Stimulated activated CD4-positive, alpha-beta T cell treated with anti-CD3 and anti-CD28 coated beads, TNF-alpha, amount 100 ng/mL, for 48 hours (primary cell): ENCODE data around the gene CELF1.
A peak's percentile ranks its signal among the peaks of the same experiment; 100 is the strongest.

ENCODE experiments used
- DNase-seq, 3 donors: peaks; one replicate each; pipeline ENCODE4 v3.0.0-alpha.2; 2020; ENCODE audit warnings: low read depth in 3 of 3

The CELF1 gene

GRCh38 chr11:47447906-47448305 lies 105.0 kb downstream of the CELF1 start:
- DNase-seq: no peak

DNA sequence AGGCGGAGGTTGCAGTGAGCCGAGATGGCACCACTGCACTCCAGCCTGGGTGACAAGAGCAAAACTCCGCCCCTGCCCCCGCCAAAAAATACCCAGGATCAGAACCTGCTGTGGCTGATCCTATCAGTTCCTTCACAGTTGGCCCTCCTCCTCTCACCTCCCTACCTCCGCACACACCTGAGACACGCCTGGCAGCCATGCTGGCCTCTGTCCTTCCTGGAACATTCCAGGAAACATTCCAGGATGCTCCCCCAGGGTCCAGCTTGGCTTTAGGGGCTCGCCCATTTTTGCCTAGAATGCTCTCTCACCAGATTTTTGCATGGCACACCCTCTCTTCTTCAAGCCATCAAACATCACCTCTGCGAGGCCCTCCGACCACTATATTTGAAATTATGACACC lies 106.1 kb downstream of the CELF1 start:
- no peak for DNase-seq

DNA sequence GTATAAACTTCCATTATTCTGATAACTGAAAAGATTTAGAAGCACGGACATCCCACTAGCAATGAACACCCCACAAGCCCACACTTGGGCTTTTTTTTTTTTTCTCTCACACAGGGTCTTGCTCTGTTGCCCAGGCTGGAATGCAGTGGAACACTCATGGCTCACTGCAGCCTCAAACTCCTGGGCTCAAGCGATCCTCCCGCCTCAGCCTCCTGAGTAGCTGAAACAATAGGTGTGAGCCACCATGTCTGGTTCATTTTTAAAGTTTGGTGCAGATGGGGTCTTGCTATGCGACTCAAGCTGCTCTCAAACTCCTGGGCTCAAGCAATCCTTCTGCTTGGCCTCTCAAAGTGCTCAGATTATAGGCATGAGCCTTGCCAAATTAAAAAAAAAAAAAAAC lies 107.1 kb downstream of the CELF1 start:
- DNase-seq: no peak

DNA sequence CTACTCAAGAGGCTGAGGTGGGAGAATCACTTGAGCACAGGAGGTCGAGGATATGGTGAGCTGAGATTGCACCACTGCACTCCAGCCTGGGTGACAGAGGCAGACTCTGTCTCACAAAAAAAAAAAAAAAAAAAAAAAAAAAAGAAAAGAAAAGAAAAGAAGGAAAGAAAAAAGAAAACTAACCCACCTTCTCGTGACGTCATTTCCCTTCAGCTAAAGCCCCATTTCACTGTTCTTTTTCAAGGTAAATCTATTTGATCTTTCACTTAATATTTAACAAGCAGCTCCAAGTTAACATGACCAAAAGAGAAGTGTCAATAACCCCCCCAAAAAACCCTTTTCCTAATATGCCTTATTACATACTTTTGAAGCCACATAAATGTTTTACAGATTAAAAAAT lies 109.1 kb downstream of the CELF1 start:
- DNase-seq: no peak

DNA sequence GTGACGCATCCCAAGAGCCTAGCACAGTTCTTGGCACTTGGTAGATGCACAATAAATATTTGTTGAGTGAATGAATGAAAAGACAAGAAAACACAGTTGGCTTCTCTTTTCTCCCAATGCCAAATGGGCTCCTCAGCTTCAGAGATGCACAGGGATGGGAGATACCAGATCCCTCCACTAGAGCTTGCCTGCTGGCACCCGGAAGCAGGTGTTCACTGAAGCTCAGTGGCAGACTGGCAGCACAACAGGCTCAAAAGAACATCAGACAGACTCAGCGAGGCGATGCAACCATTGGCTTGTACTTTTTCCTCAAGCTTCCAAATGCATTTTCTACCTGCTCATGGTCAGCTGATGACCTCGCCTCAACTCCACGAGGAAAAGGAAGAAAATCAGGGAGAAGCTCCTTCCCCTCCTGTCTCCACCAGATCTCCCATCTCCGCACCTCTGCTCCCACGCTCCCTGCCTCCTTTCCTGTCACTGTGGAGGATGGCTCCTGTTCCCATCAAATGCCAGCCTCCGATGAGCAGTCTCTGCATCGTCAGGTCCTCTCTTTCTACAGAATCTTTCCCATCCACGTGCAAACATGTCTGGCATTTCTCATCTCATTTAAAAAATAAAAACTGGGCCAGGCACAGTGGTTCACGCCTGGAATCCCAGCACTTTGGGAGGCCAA lies 109.8 kb downstream of the CELF1 start:
- DNase-seq: no peak

- no peak for DNase-seq
Observed at GRCh38 chr11:47442514-47442913, 110.4 kb downstream of the CELF1 start.

DNA sequence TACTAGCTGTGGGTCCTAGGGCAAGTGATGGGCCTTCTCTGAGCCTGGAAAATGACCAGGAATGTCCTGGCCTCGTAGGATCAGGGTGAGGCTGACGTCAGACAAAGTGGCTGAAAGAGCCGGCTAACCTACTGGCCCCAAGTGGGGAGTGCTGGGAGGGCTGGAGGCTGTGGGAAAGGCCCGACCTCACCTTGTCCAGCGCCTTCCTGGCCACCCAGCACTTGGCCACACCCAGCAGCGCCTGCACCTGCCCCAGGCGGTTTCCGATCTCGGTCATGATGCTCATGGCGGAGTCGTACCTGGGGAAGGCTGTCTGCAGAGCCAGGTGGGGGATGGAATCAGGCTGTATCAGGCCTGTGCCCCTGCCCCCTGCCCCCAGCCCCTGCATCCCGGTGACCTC lies 111.5 kb downstream of the CELF1 start:
- DNase-seq: no peak

DNA sequence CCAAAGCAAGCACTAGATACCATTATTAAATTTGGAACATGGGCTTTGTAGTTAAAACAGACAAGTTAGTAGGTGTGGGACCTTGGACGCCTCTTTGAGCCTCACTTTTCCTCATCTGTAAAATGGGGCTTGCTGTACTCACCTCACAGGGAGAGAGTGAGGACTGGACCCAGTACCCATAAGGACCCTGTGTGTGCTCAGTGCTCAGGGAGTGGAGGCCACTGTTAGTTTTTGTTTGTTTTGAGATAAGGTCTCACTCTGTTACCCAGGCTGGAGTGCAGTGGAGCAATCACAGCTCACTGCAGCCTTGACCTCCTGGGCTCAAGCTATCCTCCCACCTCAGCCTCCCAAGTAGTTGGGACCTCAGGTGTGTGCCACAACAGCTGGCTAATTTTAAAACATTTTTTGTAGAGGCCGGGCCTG lies 112.9 kb downstream of the CELF1 start:
- no peak for DNase-seq

GRCh38 chr11:47438721-47439120 lies 114.2 kb downstream of the CELF1 start:
- no peak for DNase-seq

DNA sequence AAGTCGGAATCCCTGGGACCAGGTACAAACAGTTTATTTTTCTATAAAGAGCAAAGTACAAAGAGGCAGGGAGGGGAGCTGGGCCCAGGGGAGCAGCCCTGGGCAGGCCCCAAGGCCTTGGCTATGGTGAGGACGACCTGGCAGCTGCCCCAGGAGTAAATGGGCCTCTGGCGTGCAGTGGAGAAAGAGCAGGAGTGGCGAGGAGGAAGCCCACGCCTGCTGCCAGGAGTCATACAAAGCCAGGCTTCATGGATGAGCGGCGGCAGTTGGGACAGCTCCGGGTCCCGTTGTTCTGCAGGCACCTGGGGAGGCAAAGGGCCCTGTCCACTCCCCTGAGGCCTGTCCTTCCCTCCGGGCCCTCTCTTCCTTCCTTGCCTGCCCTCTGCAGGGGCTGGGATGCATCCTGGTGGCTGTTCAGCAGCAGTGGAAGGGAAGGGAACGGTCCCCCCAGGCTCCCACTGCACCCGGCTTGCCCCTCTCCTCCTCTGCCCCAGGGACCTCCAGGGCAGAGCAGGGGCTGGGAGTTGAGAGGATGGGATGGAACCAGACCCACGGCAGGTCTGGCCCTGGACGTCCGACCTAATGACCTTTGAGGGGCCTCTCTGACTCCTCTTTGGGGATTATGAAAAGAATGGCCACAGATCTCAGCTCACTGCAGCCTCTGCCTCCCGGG lies 115.0 kb downstream of the CELF1 start:
- DNase-seq: no peak

DNA sequence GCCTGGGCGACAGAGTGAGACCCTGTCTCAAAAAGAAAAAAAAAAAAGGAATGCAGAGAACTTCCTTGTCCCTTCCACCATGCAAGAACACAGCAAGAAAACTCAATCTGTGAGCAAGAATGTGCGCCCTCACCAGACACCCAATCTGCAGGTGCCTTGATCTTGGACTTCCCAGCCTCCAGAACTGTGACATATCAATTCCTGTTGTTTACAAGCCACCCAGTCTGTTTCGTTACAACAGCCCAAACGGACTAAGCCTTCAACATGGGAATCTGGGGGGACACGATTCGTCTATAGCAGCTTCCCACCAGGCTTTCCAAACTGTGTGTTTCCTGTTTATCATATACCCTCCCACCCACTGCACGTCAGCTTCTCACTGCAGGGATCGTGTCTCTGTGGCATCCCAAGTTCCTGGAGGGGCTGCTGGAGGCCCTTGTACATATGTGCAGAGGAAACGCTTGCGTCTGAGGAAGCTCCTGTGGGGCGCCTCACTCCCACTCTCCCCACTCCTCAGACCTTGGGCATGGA lies 115.7 kb downstream of the CELF1 start:
- DNase-seq: no peak

- DNase-seq: no peak
Observed at GRCh38 chr11:47436726-47437125, 116.2 kb downstream of the CELF1 start.

DNA sequence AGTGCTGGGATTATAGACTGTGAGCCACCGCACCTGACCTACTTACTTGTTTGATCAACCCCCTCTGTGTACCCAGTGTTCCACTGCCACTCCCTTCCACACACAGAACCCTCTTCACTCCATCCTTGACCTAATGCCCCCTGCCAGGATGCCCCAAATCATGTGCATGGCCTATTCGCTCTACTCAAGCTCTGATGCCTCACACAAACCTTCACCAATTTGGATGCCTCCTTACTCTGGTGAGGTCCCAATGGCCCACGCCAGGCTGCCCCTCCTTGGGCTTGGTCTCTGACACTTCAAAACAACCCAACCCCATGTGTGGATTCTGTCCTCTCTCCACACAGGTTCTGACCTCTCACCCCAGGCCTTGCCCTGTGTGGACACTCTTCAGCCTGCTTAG lies 117.2 kb downstream of the CELF1 start:
- no peak for DNase-seq

DNA sequence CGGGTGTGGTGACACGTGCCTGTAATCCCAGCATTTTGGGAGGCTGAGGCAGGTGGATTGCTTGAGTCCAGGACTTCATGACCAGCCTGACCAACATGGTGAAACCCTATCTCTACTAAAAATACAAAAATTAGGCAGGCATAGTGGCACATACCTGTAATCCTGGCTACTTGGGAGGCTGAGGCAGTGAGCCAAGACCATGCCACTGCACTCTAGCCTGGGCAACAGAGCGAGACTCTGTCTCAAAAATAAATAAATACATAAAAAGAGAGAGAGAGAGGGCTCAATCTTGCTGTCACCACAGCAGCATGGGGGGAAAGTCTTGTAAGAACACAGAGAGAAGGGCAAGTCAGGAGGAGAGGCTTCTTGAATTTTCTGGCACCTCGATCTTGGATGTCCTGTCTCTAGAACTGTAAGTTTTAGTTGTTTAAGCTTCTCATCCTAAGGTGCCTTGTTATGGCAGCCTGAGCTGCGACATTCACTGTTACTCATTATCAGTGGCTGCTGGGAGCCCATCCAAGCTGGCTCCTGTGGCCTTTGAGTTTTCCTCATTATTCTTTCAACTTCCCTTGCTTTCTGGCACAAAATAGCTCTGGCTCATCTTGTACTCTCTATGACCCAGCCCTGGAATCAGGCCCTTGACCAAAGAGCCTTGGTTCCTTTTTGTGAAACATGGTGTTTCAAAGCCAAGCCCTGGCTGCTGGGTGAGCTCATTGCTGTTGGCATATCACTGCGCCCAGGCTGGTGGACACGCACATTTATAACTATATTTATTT lies 118.7 kb downstream of the CELF1 start:
- DNase-seq: no peak

- no peak for DNase-seq
Observed at GRCh38 chr11:47433157-47433556, 119.8 kb downstream of the CELF1 start.

GRCh38 chr11:47431356-47432083 lies 121.4 kb downstream of the CELF1 start:
- DNase-seq: no peak

GRCh38 chr11:47430524-47430923 lies 122.4 kb downstream of the CELF1 start:
- DNase-seq: no peak

GRCh38 chr11:47426062-47426956 lies 126.6 kb downstream of the CELF1 start, which contains the start of gene PSMC3:
Gene PSMC3 (minus strand): TSS chr11:47426439. CDS start chr11:47426279, 160 bp downstream.
- peak; percentile 98 to 99 (median 99) for DNase-seq

DNA sequence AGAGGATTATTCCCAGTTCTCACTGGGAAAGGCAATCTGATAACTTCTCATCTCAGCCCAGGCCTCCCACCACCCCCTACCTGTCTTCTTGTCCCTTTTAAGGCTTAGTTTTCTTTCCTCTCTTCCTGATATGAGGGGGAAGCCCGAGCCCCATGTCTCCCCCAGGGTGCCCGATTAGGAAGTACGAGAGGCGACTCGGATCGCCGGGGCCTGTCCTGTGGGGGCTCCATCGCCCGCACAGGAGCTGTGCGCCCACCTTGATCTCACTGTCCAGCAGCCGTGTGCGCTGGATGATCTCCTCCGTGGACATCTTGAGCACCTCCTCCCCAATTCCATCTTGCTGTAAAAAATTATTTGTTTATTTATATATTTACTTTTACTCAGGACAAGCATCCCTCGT lies 127.3 kb downstream of the CELF1 start:
- no peak for DNase-seq

- DNase-seq: no peak
Observed at GRCh38 chr11:47418454-47419259, 134.3 kb downstream of the CELF1 start.
